ENCODE results near the gene NPFFR2.
"Not testable (repeated sequence)": the region's sequence is repeated elsewhere in the genome, so short reads cannot be mapped to it uniquely, and the experiment has no call there.

Gene NPFFR2

DNA sequence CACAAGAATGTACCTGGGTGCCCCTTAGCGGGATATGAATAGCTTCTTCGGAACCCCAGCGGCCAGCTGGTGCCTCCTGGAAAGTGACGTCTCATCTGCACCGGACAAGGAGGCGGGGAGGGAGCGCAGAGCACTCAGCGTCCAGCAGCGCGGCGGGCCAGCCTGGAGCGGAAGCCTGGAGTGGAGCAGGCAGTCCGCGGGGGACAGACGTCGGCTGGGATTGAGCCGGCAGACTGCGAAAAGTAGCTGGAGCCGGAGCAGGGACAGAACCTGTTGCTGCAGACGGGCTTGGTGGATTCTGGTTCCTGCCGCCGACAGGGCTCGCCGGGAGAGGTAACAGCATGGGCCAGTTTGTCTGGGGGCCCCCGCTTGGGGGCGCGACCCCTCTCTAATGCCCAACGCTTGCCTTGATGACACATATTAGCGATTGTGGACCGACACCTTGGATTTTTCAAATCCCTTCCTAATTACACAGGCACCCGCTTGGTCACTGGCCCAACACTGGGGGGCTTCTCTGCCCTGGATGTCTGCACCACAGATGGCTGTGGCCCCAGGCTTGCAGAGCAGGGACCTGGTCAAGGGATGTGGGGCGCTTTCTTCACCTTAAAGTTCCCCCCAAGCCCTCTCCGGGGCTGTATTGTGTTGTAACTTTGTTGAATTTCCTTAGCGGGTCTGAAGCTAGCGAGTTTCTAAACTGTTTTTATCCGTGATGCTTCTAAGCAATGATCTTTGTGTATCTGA, at the start of gene NPFFR2:
NPFFR2 (plus strand) TSS at position 133 of the 741 bp plus-strand sequence. CDS start 96,592 bp downstream, outside the sequence.
- DNase-seq (ENCODE audit: low spot score) = peak; percentile 67

DNA sequence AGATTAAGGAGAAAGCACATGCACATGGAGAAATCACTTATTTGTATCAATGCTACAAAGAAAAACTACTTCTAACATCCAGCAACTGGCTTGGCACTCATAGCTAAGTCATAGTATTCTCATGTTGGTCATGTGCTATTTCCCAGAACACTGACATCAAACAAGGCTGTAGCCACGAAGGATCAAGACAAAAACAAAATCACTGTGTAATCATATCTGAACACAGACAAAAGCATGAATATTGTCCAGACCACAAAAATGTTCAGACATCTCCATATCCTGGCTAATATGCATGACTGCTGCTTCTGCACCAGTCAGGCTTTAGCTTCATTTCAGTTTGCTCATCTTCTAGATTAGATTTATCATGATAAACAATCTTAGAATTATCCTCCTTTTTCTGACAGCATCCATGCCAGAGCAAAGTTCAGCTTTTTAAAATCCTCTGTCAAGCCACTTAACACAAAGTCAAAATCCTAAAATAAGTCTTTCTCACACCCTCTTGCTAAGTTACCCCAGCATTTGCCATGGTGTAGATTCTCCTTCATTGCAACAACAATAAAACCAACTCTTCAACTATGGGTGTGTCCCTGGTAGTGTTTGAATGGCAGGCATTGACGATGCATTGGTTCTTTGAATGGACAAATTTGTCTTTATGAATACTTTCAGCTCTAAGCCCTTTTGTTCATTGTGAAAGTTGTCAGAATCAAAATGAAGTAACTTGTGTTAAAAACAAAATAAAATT, 39.1 kb upstream of the NPFFR2 start:
- DNase-seq (ENCODE audit: low spot score) = no peak

DNA sequence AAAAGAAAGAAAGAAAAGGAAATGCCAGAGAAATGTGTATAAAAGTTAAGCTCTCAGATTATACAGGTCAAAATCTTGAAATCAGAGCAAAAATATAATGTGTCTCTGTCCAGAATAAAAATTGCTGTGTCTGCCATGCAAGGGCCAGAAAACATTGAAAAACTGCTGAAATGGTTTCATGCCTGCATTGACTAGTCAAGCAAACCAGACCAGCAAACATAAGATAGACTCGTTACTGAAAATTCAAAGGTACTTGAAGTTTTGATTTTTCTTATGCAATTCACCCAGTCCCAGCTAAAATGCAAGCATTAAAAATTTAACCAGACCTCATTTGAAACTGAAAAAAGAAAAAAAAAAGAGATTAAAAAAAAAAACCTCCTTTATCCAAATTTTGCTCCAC, 37.2 kb upstream of the NPFFR2 start:
- DNase-seq (ENCODE audit: low spot score) = no peak

DNA sequence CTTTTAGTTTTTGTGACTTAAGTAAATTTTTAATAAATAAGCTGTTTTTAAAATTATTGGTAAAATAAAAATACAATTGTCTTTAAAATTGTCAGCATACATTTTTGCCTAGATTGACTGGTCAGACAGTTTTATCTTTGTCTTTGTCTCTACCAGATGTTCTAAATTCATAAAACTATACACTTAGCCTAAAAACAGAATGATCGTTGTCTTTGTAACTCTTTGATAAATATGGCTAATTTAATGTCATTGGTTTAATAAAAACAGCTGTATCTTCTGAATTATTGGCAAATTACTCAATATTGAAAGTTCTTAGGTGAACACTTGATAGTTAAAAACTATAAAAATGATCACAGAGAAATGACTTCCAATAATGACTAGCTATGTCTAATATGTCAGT, 36.5 kb upstream of the NPFFR2 start:
- no peak for DNase-seq (ENCODE audit: low spot score)

DNA sequence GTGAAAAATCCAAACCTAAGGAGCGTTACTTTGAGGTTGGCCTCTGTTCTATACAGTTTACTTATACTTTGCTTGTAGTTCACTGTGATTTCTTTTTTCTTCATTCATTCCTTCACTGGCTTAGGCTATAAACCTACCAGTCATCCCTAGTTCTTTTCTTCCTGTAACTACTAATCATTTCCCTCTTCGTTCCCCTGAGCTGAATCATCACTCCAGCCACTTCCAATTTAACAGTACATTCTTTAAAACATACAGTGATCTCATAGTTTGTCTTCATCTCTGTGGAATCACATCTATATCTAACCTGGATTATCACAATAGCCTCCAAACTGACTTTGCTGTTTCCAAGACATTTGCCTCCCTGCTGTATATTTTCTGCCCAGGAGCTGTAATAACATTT, 25.2 kb upstream of the NPFFR2 start:
- no peak for DNase-seq (ENCODE audit: low spot score)

DNA sequence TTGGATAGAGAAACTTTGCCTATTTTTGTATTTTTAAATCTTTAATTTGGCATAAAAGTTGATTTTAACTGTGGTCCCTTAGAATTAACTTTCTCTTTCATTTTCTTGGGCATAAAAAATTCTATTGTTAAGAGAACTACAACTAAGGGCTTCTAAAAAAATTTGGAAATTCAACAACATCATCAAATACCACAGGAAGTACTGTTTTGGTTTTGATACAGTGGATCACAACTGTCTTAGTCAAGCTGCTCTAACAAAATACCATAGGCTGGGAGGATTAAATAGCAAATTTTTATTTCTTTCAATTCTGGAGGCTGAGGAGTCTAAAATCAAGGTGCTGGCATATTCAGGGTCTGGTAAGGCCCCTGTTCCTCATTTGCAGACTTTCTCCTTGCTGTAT, 19.9 kb upstream of the NPFFR2 start:
- DNase-seq (ENCODE audit: low spot score) = no peak

DNA sequence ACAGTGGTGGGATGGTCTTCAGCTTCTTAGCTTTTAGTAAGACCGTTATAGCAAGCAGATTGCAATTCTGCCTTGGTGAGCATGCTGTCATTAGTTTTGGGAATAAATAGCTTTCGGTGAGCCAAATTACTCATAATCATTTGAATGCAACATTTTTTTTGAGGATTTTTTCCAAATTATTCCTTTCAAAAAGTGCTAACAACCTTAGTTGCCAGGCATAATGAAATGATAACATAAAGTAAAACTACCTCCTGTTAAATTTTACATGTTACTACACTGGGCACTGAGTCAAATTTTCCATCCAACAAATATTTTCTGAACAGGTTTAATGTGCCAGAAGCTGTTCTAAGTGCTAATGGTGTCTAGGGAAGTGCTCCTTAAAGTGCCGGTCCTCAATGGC, 15.8 kb upstream of the NPFFR2 start:
- no peak for DNase-seq (ENCODE audit: low spot score)

DNA sequence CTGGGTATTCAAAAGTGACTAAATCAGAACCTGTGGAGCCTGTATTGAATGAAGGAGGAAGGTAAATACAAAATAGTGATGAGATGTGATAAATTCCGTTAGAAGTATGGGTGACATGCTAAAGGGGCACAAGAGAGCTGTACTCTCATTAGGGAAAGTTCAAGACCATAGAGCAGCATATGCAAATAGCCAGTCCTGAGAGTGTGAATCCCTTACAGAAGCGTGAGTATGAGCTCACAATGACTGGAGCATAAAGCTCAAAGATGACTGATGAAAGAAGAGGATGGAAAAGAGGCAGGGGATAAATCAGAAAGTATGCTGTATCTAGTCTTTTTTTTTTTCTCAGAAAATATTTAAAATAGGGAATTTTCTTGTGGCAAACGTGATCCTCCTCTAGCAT, 12.1 kb upstream of the NPFFR2 start:
- DNase-seq (ENCODE audit: low spot score) = no peak

DNA sequence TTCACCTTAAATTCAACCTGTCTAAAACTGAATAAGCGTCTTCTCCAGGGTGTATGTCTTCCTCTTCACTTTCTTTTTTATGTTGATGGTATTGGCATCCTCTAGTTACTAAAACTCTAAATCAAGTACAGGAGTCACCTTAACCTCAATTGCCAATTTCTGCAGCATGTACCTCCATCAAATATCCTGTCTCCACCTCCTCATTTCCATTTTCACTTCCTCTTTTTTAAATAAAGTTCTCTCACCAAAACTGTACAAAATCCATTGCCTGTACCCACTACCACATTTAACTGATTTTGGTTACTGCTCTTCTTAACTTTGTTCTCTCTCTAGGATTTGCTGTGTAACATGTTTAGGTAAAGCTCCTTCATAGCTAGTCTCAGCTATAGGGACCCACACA, 9.2 kb upstream of the NPFFR2 start:
- DNase-seq (ENCODE audit: low spot score) = no peak

DNA sequence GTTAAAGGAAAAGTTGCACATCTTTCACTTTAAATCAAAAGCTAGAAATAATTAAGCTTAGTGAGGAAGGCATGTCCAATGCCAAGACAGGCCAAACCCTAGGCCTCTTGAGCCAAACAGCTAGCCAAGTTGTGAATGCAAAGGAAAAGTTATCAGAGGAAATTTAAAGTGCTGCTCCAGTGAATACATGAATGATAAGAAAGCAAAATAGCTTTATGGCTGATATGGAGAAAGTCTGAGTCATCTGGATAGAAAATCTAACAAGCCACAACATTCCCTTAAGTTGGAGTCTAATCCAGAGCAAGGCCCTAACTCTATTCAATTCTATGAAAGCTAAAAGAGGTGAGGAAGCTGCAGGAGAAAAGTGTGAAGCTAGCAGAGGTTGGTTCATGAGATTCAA, 23.8 kb downstream of the NPFFR2 start:
- DNase-seq (ENCODE audit: low spot score) = no peak

DNA sequence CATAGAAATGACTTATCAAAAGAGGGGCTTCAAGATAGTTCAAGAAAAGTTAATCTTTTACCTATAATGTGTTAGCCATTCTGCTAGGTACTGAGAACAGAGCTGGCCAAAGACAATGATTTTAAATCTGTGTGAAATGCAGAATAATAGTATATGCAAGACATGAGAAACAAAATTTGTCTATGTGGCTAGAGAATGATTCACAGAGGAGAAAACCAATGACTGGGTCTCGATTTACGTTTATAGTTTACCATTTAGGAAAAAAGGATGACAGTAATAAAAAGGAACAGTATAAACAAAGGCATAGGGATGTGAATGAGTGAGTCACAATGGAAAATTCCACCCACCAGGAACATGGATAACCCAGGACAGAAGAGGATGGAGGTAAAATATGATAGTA, 31.9 kb downstream of the NPFFR2 start:
- no peak for DNase-seq (ENCODE audit: low spot score)

DNA sequence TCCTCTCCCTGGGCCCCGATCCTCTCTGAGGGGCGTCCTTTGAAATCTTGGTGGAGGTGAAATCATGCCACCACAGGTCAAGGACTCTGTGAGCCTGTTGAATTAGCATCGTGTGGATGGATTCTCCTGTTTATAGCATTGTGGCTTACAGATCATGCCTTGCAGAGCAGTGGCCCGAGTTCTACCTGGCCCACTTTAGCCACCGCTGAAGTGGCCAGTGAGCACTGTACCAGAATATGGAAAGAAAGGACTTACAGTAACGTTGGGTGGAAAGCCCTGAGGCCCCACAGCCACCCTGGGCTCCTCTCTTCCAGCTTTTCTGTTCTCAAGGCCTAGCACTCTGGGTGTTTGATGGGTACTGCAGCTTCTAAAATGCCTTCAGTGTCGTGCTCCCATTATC, 35.3 kb downstream of the NPFFR2 start:
- no peak for DNase-seq (ENCODE audit: low spot score)

DNA sequence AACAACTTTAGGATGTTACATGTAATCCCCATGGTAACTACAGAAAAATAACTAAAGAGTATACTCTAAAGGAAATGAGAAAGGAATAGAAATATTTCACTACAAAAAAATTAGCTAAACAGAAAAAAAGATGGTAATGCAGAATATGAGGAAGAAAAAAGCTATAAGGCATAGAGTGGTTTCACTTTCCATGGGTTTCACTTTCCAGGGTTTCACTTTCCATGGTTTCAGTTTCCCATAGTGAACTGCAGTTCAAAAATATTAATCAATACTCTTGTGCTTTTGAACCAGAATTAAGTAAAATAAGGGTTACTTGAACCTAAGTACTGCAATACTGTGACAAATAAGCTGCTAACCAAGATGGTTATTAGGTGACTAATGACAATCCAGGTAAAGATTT, 42.0 kb downstream of the NPFFR2 start:
- no peak for DNase-seq (ENCODE audit: low spot score)

DNA sequence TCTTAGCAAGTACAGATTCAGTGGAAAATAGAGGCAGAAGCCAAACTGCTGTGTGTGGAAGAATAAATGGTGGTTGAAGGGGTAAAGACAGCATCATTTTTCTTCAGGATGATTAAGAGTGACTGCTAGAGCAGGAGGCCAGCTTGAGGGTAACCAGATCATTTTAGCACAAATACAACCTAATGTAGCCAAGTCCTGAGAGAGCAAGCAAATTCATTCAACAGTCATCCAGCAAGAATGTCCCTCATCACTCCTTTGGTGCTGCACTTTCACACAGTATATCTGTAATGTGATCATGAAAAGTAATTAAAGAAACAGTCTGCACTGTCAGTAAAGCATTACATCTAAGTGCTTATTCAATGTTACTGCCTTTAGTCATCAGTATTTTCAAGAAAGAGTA, 44.8 kb downstream of the NPFFR2 start:
- DNase-seq (ENCODE audit: low spot score) = no peak

DNA sequence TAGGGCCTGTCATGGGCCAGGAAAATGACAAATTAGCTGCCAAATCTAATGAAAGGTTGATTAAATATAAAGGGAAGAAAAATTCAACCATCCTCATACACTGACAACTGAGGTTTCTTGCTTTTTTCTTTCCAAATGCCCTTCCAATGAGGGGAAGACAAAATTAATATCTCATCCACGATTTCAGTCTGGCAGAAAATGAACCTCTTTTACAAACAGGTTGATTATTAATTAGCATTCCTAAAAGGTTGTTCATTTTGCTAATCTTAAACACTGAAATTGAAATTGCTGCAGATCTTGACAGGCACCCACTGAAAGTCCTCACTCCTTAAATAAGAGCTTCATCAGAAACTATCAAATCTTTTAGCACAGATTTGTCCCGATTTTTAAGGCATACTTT, 45.5 kb downstream of the NPFFR2 start:
- no peak for DNase-seq (ENCODE audit: low spot score)

DNA sequence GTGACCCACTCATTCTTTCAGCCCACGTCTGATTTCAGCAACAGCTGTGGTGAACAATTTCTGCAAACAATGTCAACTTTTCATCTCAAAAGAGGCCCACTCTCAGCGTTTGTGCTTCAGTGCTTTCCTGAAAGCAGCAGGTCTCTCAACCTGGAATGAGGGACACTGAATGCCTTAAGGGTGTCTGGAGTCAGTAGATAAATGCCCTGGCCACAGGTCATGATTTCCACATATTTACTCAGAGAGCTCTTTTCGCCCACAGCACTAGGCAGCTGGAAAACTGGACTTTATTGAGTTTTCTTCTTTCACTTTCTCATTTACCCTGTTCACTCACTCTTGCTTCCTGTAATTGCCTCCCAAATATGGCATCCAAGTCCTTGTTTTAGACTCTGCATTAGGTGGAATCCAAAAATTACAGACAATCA, 52.8 kb downstream of the NPFFR2 start:
- no peak for DNase-seq (ENCODE audit: low spot score)

DNA sequence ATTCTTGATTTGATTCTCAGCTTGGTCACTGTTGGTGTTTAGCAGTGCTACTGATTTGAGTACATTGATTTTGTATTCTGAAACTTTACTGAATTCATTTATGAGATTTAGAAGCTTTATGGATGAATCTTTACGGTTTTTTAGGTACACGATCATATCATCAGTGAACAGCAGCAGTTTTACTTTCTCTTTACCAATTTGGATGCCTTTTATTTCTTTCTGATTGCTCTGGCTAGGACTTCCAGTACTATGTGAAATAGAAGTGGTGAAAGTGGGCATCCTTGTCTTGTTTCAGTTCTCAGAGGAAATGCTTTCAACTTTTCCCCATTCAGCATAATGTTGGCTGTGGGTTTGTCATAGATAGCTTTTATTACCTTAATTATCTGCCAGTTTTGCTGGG, 58.8 kb downstream of the NPFFR2 start:
- DNase-seq (ENCODE audit: low spot score) = not testable (repeated sequence)

DNA sequence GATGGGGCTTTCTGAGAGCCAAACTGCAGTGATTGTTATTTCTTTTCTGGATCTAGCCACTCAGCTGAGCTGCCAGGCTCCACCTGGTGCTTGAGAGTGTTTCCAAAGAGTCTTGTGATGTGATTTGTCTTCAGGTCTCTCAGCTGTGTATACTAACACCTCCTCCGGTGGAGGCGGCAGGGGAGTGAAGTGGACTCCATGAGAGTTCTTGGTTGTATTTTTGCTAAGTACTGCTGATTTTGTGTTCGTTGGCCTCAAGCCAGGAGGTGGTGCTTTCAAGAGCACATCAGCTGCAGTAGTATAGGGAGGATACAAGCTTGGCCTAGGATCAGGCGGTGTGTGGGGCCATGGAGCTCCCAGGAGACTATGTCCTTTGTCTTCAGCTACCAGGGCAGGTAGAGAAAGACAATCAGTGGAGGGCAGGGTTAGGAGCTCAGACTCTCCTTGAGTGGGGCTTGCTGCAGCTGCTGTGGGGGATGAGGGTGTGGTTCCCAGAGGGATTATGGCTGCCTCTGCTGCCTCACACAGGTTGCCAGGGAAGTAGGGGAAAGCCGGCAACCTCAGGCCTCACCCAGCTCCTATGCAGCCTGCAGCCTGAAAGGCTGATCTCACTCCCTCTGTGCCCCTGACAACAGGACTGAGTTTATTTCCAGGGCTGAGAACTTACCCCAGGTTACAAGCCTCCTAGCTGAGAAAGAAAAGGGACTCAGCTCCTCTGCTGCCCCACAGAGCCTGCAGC, 62.4 kb downstream of the NPFFR2 start:
- no peak for DNase-seq (ENCODE audit: low spot score)

DNA sequence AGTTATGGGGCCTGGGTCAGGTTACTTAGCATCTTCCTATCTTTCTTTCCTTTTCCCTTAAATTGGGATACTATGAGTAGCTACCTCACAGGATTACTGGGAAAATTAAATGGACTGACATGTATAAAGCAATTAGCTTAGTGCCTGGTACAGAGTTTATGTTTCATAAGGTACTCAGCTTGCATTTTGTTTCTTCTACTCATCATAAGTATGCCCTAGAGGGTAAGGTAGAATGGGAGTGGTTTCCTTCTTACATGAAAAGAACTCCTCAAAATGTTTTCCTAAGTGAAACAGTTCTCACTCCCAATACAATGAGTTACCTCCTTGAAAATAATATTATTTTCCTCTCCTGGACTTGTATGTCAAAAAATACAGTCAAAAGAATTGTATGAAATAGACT, 75.7 kb downstream of the NPFFR2 start:
- no peak for DNase-seq (ENCODE audit: low spot score)

DNA sequence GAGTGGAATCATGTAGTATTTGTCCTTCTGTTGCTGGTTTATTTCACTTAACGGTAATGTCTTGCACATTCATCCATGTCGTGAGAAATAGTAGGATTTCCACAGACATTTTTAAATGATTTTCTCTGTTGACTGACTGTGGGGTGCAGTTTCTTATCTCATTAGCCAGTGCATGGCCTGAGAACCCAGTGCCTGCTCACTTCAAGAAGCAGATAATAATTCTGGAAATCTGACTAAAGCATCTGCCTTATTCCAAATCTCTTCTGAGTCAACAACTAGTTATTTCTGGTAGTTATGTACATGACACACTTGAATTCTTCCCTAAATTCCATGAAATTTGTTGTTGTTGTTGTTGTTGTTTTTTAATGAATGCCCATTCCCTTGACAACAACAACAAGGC, 77.6 kb downstream of the NPFFR2 start:
- DNase-seq (ENCODE audit: low spot score) = no peak

DNA sequence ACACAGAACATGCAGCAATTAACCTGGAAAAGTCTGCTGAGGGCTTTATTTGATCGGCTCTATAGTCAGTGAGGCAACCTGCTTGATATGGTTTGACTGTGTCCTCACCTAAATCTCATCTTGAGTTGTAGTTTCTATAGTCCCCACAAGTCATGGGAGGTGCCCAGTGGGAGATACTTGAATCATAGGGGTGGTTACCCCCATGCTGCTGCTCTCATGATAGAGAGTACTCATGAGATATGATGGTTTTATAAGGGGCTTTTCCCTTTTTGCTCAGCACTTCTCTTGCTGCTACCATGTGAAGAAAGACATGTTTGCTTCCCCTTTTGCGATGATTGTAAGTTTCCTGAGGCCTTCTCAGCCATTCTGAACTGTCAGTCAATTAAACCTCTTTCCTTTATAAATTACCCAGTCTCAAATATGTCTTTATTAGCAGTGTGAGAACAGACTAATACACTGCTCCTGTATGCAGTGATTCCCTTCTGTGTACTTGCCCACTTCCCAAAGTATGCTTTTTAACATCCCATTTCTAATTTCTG, 78.2 kb downstream of the NPFFR2 start:
- no peak for DNase-seq (ENCODE audit: low spot score)

DNA sequence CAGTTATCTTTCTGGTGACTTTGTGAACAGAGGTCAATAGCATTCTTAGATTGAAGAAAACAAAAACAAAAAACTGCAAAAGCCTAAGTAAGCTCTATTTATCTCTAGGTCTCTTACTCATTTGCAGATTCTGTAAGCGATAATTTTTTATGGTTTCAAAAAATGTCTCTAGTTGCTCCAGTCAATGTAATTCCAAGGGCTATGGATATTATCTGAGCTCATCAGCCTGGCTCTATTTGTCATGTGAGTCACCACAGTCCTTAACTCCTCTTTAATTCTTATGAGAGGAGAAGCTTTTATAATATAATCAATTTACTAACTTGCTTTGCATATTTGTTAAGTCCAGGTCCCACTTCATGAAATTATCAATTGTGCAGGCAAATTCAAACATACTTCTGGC, 79.1 kb downstream of the NPFFR2 start:
- no peak for DNase-seq (ENCODE audit: low spot score)

DNA sequence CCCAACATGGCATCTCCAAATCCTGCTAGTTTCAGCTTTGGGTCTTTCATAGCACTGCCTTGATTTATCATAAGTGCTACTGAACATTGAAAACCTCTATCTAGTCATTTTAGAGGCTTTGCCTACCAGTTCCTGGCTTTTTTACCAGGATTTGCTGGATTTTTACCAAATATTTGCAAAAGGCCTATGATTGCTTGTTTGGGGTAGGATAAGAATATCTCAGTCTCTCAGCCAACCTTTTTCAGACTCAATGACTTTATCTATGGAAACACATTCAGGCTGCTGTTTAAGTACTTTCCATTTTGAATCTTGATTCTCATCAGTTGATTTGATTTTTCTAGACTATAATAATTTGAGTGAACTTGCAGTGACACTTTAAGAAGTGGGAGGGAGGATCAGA, 80.1 kb downstream of the NPFFR2 start:
- no peak for DNase-seq (ENCODE audit: low spot score)
